Measurements from ENCODE around the gene TMC6.
A peak's percentile ranks its signal among the peaks of the same experiment; 100 is the strongest.

TMC6 gene

DNA sequence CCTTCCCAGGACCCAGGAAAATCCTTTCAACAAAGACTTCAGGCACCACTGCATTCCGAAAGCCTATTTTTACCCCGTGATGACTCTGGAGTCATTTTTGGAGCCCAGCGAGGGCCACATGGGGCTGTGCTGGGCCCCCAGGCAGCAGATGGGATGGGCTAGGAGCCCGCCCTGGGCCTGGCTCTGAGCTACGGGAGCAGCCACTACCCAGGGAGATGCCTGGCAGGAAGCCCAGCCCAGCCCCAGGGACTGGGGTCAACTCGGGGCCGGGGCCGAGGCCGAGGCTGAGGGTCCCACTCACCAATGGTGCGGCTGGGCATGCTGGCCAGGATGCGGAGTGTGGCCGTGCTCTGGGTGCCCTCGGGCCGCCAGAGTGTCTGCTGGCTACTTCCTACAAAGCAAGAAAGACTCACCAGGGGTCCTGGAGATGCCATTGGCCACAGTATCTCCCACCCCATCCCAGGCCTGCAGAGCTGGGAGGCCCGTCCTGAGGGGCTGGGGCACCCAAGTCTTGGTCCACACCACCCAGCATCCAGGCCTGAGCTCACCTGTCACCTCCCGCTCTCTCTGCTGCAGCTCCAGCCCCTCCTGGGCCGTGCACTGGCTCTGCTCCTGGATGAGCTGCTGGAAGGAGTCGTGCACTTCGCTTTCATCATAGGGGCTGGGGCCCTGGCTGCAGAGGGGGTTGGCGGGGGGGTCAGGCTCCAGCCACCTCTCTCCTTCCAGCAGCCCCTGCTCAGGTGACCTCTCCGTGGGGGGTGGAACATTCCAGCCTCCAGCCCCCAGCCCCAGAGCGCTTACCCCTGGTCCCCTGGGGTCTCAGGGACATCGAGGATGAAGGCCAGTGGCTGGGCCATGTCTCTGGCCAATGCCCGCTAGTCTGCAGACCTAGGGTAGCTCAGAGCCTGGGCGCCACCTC lies 2.3 kb downstream of the TMC6 start:
- TF ChIP-seq, protein P1, sequence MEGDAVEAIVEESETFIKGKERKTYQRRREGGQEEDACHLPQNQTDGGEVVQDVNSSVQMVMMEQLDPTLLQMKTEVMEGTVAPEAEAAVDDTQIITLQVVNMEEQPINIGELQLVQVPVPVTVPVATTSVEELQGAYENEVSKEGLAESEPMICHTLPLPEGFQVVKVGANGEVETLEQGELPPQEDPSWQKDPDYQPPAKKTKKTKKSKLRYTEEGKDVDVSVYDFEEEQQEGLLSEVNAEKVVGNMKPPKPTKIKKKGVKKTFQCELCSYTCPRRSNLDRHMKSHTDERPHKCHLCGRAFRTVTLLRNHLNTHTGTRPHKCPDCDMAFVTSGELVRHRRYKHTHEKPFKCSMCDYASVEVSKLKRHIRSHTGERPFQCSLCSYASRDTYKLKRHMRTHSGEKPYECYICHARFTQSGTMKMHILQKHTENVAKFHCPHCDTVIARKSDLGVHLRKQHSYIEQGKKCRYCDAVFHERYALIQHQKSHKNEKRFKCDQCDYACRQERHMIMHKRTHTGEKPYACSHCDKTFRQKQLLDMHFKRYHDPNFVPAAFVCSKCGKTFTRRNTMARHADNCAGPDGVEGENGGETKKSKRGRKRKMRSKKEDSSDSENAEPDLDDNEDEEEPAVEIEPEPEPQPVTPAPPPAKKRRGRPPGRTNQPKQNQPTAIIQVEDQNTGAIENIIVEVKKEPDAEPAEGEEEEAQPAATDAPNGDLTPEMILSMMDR (IDR thresholded peaks at IDR 0.05): no peak
- Histone ChIP-seq H3K9me3 (no peaks in the 10 kb centered on the region), H3K4me1 (ENCODE audit: control insufficient read depth in 1 of 2, insufficient read depth in 1 of 2, low read depth in 1 of 2, low read length in 1 of 2) (peaks cover 78 to 91% of the 10 kb centered on the region in 2 experiments), H3K4me3 (ENCODE audit: low read depth in 1 of 2, low read length in 1 of 2) (peak overlapping the region; percentile 80 to 87), H3K36me3 (peaks cover 52% of the 10 kb centered on the region), H3K27me3 (no peaks in the 10 kb centered on the region), H3K27ac (peak overlapping the region; percentile 98)

GRCh38 chr17:78125138-78125913 lies 3.2 kb downstream of the TMC6 start:
- Histone ChIP-seq H3K4me1 (ENCODE audit: control insufficient read depth in 1 of 2, insufficient read depth in 1 of 2, low read depth in 1 of 2, low read length in 1 of 2) (peaks cover 76 to 96% of the 10 kb centered on the region in 2 experiments), H3K9me3 (no peaks in the 10 kb centered on the region), H3K27me3 (no peaks in the 10 kb centered on the region), H3K27ac (peak overlapping the region; percentile 98), H3K4me3 (ENCODE audit: low read depth in 1 of 2, low read length in 1 of 2) (peak overlapping the region; percentile 1 to 87), H3K36me3 (peaks cover 60% of the 10 kb centered on the region)
- TF ChIP-seq, protein P1 (IDR thresholded peaks at IDR 0.05): no peak

GRCh38 chr17:78124836-78125137 lies 3.8 kb downstream of the TMC6 start:
- H3K9me3 ChIP-seq: no peaks in the 10 kb centered on the region
- peak overlapping the region; percentile 98 for H3K27ac ChIP-seq
- H3K36me3 ChIP-seq: peaks cover 64% of the 10 kb centered on the region
- H3K27me3 ChIP-seq: no peaks in the 10 kb centered on the region
- peak overlapping the region; percentile 1 to 87 for H3K4me3 ChIP-seq (ENCODE audit: low read depth in 1 of 2, low read length in 1 of 2)
- peaks cover 70 to 92% of the 10 kb centered on the region in 2 experiments for H3K4me1 ChIP-seq (ENCODE audit: control insufficient read depth in 1 of 2, insufficient read depth in 1 of 2, low read depth in 1 of 2, low read length in 1 of 2)
- TF ChIP-seq, protein P1 (IDR thresholded peaks at IDR 0.05): no peak

- Histone ChIP-seq H3K4me1 (ENCODE audit: control insufficient read depth in 1 of 2, insufficient read depth in 1 of 2, low read depth in 1 of 2, low read length in 1 of 2) (peaks cover 65 to 87% of the 10 kb centered on the region in 2 experiments), H3K4me3 (ENCODE audit: low read depth in 1 of 2, low read length in 1 of 2) (peak overlapping the region; percentile 1 to 87), H3K27me3 (no peaks in the 10 kb centered on the region), H3K9me3 (no peaks in the 10 kb centered on the region), H3K27ac (peak overlapping the region; percentile 98), H3K36me3 (peaks cover 69% of the 10 kb centered on the region)
- TF ChIP-seq, protein P1 (IDR thresholded peaks at IDR 0.05): no peak
These were observed 4.3 kb downstream of the TMC6 start for GRCh38 chr17:78124081-78124835.

DNA sequence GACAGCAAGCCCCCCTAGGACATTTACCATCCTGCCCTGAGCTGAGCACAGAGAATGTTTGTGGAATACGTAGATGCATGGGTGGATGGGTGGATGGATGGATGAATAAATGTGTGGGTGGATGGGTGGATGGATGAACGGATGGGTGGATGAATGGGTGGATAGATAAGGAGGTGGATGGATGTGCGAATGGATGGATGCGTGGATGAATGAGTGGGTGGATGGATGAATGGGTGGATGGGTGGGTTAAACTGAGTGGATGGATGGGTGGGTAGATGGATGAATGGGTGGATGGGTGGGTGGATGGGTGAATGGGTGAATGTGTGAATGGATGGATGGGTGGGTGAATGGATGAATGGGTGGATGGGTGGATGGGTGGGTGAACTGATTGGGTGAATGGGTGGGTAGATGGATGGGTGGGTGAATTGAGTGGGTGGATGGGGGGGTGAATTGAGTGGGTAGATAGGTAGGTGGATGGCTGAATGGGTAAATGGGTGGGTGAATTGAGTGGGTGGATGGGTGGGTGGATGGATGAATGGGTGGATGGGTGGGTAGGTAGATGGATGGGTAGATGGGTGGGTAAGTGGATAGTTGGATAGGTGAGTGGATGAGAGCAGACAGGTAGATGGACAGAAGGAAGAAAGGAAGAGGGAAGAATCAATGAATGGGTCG lies 5.2 kb downstream of the TMC6 start:
- peaks cover 62 to 84% of the 10 kb centered on the region in 2 experiments for H3K4me1 ChIP-seq (ENCODE audit: control insufficient read depth in 1 of 2, insufficient read depth in 1 of 2, low read depth in 1 of 2, low read length in 1 of 2)
- no peak overlapping the region for H3K27ac ChIP-seq
- peaks cover 78% of the 10 kb centered on the region for H3K36me3 ChIP-seq
- H3K27me3 ChIP-seq: no peaks in the 10 kb centered on the region
- TF ChIP-seq, protein P1 (IDR thresholded peaks at IDR 0.05): no peak
- H3K9me3 ChIP-seq: no peaks in the 10 kb centered on the region
- no peak overlapping the region for H3K4me3 ChIP-seq (ENCODE audit: low read depth in 1 of 2, low read length in 1 of 2)
